Activated naive CD8-positive, alpha-beta T cell treated with anti-CD3 and anti-CD28 coated beads for 36 hours (primary cell): ENCODE measurements around the gene PNPLA6. TPM values are rescaled to one million over a fixed set of nuclear protein-coding genes. Genes with fewer than 3 reads are reported as not detected.

Experiments used
- DNase-seq: peaks from one replicate; pipeline ENCODE4 v3.0.0; 2021
- H3K27ac Mint-ChIP-seq: one replicate; pipeline ENCODE4 v1.8.0; 2022; ENCODE audit warnings: mild to moderate bottlenecking, moderate library complexity, mixed read lengths
- H3K27me3 Mint-ChIP-seq: one replicate; pipeline ENCODE4 v1.8.0; 2022; ENCODE audit warnings: mild to moderate bottlenecking, mixed read lengths
- H3K36me3 Mint-ChIP-seq: one replicate; pipeline ENCODE4 v1.8.0; 2021; ENCODE audit warnings: mild to moderate bottlenecking, mixed read lengths
- H3K4me1 Mint-ChIP-seq: one replicate; pipeline ENCODE4 v1.8.0; 2021; ENCODE audit warnings: mixed read lengths
- H3K4me3 Mint-ChIP-seq: one replicate; pipeline ENCODE4 v1.8.0; 2022; ENCODE audit warnings: mild to moderate bottlenecking, moderate library complexity, mixed read lengths
- H3K9me3 Mint-ChIP-seq: one replicate; pipeline ENCODE4 v1.8.0; 2022; ENCODE audit warnings: mixed read lengths
- total RNA-seq, 2 experiments: library from RNA; stranded (reverse); gene quantifications; one replicate each; pipeline ENCODE4 v1.2.3, GENCODE V29; 2021

The PNPLA6 gene
- total RNA-seq, 2 experiments from 2014 or later: 67.8 to 68.5 TPM

DNA sequence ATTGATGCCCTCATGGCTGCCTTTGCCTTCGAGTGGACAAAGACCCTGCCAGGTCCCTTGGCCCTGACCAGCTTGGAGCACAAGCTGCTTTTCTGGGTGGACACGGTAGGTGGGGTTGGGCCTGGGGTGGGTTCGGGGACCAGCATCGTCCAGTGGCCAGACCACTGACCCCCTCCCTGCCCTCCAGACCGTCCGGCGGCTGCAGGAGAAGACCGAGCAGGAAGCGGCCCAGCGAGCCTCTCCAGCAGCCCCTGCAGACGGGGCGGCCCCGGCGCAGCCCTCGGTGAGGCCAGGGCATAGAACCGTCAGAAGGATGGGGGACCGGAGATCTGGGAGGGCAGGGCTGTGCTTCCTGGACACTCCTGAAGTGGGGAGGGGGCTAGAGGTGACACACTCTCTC lies 70.8 kb downstream of the PNPLA6 start:
- H3K4me3 Mint-ChIP-seq: no peak overlapping the region
- H3K27ac Mint-ChIP-seq: no peak overlapping the region
- no peaks in the 10 kb centered on the region for H3K36me3 Mint-ChIP-seq
- H3K4me1 Mint-ChIP-seq: no peaks in the 10 kb centered on the region
- H3K27me3 Mint-ChIP-seq: peaks cover 12% of the 10 kb centered on the region
- DNase-seq: no peak
- H3K9me3 Mint-ChIP-seq: no peaks in the 10 kb centered on the region

GRCh38 chr19:7607212-7607873 lies 71.8 kb downstream of the PNPLA6 start:
- no peaks in the 10 kb centered on the region for H3K36me3 Mint-ChIP-seq
- peaks cover 10% of the 10 kb centered on the region for H3K27me3 Mint-ChIP-seq
- no peaks in the 10 kb centered on the region for H3K9me3 Mint-ChIP-seq
- no peak overlapping the region for H3K4me3 Mint-ChIP-seq
- DNase-seq: no peak
- H3K4me1 Mint-ChIP-seq: no peaks in the 10 kb centered on the region
- H3K27ac Mint-ChIP-seq: no peak overlapping the region

- Mint-ChIP-seq H3K27me3 (peaks cover 7% of the 10 kb centered on the region), H3K4me1 (no peaks in the 10 kb centered on the region), H3K4me3 (no peak overlapping the region), H3K27ac (no peak overlapping the region), H3K9me3 (no peaks in the 10 kb centered on the region), H3K36me3 (no peaks in the 10 kb centered on the region)
- DNase-seq: no peak
These were observed 72.5 kb downstream of the PNPLA6 start for GRCh38 chr19:7607874-7608560.

DNA sequence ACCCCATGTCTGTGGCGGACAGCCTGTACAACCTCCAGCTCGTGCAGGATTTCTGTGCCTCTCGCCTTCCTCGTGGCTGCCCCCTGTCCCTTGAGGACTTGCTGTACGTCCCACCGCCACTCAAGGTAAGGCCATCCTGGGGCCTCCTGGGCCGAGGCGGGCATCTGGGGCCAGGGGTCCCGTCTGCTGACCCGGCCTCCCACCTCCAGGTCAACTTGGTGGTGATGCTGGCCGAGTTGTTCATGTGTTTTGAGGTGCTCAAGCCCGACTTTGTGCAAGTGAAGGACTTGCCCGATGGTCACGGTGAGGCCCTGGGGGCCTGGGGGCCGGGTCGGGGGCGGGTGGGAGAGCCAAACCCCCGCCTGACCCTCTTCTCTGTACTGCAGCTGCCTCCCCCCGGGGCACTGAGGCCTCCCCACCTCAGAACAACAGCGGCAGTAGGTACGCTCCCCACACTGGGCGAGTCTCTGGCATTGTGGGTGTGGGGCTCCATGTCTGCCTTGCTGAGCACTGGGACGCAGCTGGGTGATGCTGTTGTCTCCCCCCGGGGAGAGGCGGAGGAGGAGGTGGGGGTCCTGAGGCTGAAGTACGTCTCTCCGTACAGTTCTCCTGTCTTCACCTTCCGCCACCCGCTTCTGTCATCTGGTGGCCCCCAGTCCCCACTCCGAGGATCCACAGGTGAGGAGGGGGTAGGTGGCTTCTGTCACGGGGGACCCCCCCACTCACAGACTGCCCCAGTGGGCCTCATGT lies 75.1 kb downstream of the PNPLA6 start:
- DNase-seq: no peak
- Mint-ChIP-seq H3K27me3 (peaks cover 3% of the 10 kb centered on the region), H3K4me3 (no peak overlapping the region), H3K4me1 (no peaks in the 10 kb centered on the region), H3K36me3 (no peaks in the 10 kb centered on the region), H3K9me3 (no peaks in the 10 kb centered on the region), H3K27ac (no peak overlapping the region)

Other genes with a start within 250 kb of the PNPLA6 start
- gene INSR, start 241.3 kb upstream of the PNPLA6 start, total RNA-seq: 1 to 10 TPM; 1.2 to 1.4 TPM
- 10 to 100 TPM; 26.3 to 30.8 TPM for gene ARHGEF18, start 186.8 kb upstream of the PNPLA6 start, total RNA-seq
- 1 to 10 TPM in 1 of 2 experiments, under 1 TPM in 1; 0.82 to 1.5 TPM for gene PEX11G, start 46.7 kb upstream of the PNPLA6 start, total RNA-seq
- gene ZNF358, start 19.6 kb upstream of the PNPLA6 start, total RNA-seq: 1 to 10 TPM; 6.5 to 7.3 TPM
- gene MCOLN1, start 13.1 kb upstream of the PNPLA6 start, total RNA-seq: 10 to 100 TPM; 12.3 to 12.4 TPM
- under 1 TPM; 0.50 to 0.52 TPM for gene CAMSAP3, start 60.1 kb downstream of the PNPLA6 start, total RNA-seq
- 10 to 100 TPM; 44.0 to 45.8 TPM for gene XAB2, start 93.8 kb downstream of the PNPLA6 start, total RNA-seq
- 10 to 100 TPM; 83.7 to 86.0 TPM for gene PET100, start 94.1 kb downstream of the PNPLA6 start, total RNA-seq
- 1 to 10 TPM in 1 of 2 experiments, under 1 TPM in 1; 0.99 to 1.4 TPM for gene PCP2, start 98.0 kb downstream of the PNPLA6 start, total RNA-seq
- 10 to 100 TPM; 73.3 to 73.5 TPM for gene STXBP2, start 101.4 kb downstream of the PNPLA6 start, total RNA-seq
- not detected for gene RETN, start 133.3 kb downstream of the PNPLA6 start, total RNA-seq
- not detected for gene MCEMP1, start 141.4 kb downstream of the PNPLA6 start, total RNA-seq
- gene TRAPPC5, start 145.1 kb downstream of the PNPLA6 start, total RNA-seq: 10 to 100 TPM; 83.3 to 83.8 TPM
- gene FCER2, start 166.4 kb downstream of the PNPLA6 start, total RNA-seq: 1 to 10 TPM; 1.5 to 1.7 TPM
- not detected for gene CLEC4G, start 196.4 kb downstream of the PNPLA6 start, total RNA-seq
- not detected for gene CD209, start 211.8 kb downstream of the PNPLA6 start, total RNA-seq
- not detected for gene CLEC4M, start 227.5 kb downstream of the PNPLA6 start, total RNA-seq